ENCODE results near the gene ARL3.
"Not testable (repeated sequence)": the region's sequence is repeated elsewhere in the genome, so short reads cannot be mapped to it uniquely, and the experiment has no call there.

GRCh38 chr10:102695401-102695800, 18.8 kb downstream of the ARL3 start:
- TF ChIP-seq POLR2A (IDR thresholded peaks at IDR 0.05; ENCODE audit: borderline replicate concordance, extremely low read depth, insufficient read depth, insufficient read length); CEBPB (IDR thresholded peaks at IDR 0.05; ENCODE audit: low read depth); CTCF (IDR thresholded peaks at IDR 0.05 in 2 of 3, conservative IDR thresholded peaks at IDR 0.05 in 1 of 3; ENCODE audit: borderline replicate concordance in 1 of 3, insufficient read depth in 1 of 3, low read depth in 2 of 3, low read length in 2 of 3); SP1 (IDR thresholded peaks at IDR 0.05; ENCODE audit: low read depth); YY1 (IDR thresholded peaks at IDR 0.05; ENCODE audit: extremely low read depth, insufficient replicate concordance, low read depth, low read length); ZBTB33 (IDR thresholded peaks at IDR 0.05; ENCODE audit: extremely low read depth, insufficient replicate concordance, low read length); MAX (IDR thresholded peaks at IDR 0.05); EGR1 (IDR thresholded peaks at IDR 0.05; ENCODE audit: low read depth); JUND (IDR thresholded peaks at IDR 0.05); SRF (IDR thresholded peaks at IDR 0.05; ENCODE audit: low read depth); RAD21 (IDR thresholded peaks at IDR 0.05; ENCODE audit: low read depth); EZH2 (IDR thresholded peaks at IDR 0.05); ZFX (IDR thresholded peaks at IDR 0.05): not testable (repeated sequence)

All from HCT116 (cell line).